ENCODE measurements around the gene IP6K3.

The IP6K3 gene

GRCh38 chr6:33722103-33722623 lies 24.5 kb downstream of the IP6K3 start:
- no peak for DNase-seq (ENCODE audit: low spot score)

- DNase-seq (ENCODE audit: low spot score) = no peak
These were observed 25.2 kb downstream of the IP6K3 start for GRCh38 chr6:33721508-33721907.

DNA sequence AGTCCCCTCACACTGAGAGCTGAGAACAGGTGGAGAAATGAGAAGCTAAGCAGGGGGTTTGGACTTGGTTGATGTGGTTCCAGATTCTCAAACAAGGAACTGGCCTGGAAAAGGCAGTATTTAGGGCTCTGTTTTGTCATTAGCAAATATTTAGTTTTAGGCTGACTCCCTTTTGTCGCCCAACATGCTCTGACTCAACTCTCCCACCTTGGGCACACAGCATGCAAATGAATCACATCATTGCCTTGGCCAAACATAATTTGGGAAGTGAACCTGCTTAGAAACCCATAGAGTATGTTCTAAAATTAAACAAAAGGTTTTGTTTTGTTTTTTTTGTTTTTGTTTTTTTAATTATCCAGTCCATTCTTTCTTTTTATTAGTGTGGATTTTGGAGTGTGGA lies 25.7 kb downstream of the IP6K3 start:
- peak; percentile 44 for DNase-seq (ENCODE audit: low spot score)

DNA sequence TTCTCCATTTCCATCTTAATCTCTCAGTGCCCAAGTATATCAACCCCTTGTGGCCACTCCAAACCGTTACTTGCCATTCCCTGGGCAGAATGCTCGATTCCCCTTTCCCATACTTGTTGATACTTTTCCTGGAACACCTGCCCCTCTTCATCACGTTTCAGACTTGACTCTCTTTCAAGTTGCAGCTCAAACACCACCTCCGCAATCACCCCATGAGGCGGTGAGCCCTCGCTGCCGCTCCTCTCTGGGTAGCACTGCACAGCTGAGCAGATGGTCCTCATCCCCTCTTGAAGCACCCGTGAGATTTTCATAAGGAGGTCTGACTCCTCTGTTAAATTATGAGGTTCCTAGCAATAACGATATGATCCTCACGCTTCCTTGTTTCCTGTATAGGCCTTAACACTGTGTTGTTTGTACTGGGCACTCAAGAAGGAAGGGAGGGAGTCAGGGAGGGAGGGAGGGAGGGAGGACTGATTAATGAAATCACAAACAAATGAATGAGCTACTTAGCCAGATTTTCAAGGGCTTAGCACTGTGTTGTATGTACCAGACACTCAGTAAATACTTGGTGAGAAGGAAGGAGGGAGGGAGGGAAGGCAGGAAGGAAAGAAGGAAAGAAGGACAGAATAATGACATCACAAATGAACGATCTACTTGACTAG lies 27.2 kb downstream of the IP6K3 start:
- no peak for DNase-seq (ENCODE audit: low spot score)

DNA sequence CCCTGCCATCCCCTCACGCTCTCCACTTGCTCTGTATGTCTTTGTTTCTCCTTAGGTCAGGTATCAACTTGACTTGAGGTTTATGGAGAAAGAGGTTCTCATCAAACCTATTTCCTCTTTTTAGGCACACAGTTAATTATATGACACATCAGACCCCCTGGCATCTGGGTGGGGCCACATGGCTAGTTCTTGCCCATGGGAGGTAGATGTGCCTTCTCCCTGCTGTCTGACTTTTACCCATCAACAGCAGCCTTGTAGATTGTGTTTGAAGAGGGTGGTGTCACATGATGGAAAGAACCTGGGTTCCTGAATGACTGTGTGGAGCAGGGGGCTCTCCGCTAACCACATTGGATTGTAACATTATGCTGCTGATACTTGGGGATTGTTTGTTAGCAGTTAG lies 28.0 kb downstream of the IP6K3 start:
- DNase-seq (ENCODE audit: low spot score) = no peak

DNA sequence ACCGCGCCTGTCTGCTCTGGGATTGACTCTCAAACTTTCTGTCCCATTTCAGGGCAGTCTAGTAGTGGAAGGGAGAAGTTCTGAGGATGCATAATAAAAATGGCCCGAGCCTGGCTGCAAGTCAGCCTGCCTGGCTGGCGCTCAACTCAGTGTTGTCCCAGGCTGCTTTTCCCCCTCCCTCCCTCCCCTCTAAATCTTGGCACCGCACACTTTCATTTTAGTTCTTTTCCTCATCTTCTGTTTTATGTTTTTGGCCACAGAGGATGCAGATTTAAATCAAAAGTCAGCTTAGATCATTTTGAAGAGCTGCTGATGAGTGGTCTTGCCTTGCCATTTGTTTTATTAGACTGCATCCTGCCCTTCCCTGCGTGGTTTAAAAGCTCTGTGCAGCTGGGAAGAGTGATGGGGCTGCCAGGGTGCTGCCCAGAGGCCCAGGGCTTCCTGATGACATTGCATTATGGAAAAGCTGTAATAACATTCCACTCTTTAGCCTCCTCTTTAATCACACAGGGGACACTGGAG lies 28.7 kb downstream of the IP6K3 start:
- no peak for DNase-seq (ENCODE audit: low spot score)

DNA sequence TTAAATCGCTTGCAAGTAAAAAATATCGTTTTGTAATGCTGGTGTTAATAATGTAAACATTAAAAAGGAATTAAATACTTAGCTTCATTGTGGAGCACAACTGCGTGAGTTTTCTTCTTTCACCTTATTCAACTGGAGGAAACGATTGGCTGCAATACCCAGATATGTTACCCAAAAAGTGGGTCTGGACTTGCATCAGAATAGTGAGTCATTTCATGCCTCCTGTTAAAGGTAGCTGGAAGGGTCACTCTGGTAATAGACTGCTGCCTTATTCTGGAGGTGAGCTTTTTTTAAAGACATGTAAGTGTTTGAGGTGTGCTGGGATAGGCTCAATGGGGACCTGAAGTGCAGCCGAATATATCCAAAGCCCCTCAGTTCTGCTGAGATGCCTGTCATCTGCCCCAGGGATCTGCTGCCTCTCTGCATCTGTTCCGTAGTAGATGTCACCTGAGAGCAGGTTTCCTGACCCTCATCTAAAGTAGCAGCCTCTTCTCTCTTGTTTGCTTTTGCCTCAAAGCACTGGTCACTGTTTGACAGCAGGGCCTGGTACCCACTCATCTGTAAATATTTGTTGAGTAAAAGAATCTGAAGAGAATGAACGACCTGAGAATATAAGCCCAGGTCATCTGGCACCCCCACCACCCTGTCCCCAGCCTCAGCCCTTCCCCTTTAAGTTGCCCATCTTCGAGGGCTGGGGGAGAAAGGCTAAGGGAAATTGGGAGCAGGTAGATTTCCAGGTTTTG lies 29.6 kb downstream of the IP6K3 start:
- peak; percentile 29 for DNase-seq (ENCODE audit: low spot score)

GRCh38 chr6:33716379-33716778 lies 30.3 kb downstream of the IP6K3 start:
- peak; percentile 83 for DNase-seq (ENCODE audit: low spot score)

GRCh38 chr6:33714385-33715040 lies 32.2 kb downstream of the IP6K3 start:
- no peak for DNase-seq (ENCODE audit: low spot score)

GRCh38 chr6:33713786-33714185 lies 32.9 kb downstream of the IP6K3 start:
- DNase-seq (ENCODE audit: low spot score) = no peak

- no peak for DNase-seq (ENCODE audit: low spot score)
These were observed 33.8 kb downstream of the IP6K3 start for GRCh38 chr6:33712914-33713313.

DNA sequence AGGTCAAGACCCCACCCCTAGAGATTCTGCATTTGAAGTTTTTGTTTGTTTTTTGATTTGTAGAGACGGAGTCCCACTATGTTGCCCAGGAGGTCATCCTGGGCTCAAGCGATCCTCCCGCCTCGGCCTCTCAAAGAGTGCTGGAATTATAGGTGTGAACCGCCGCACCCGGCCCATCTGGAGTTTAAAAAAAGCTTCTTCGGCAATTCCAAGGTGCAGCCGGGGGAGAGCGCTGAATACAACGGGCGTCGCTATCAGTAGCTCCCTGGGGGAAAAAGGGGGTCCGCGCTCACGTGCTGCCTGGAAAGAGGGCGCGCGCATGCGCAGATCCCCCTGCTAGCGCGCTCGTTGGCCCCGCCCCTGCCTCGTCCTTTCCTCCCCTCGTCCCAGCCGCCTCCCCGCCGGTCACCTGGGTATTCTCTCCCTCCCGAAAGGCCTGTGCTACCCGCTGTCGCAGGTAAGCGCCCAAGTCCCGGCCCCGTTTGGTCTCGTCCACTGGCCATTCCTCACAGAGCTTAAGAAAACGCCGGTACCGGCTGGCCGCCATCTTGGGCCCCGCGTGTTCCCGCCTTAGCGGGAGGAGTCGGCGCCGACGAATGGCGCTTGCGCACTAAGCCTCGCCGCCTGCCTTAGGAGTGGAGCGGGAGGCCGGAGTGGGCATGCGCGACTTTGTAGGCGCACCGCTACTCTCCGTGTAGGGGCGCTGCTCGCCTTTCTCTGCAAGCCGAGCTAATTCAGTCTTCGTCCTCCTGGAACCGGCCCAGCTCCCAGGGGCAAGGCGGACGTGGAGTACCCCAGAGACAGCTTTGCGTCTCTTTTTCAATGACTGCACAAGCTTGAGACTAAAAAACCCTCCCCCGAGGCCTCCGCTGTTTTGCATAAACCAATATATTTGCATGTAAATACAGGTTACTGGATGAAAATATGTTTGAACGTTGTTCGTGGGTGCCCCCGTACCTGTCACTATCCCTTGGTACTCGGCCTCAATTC lies 35.3 kb downstream of the IP6K3 start, which contains the start of gene UQCC2:
Gene UQCC2, minus strand, starts transcription at position 561 of the 990 bp plus-strand sequence. Its CDS starts 14 bp downstream, at position 547.
- DNase-seq (ENCODE audit: low spot score) = peak; percentile 97

DNA sequence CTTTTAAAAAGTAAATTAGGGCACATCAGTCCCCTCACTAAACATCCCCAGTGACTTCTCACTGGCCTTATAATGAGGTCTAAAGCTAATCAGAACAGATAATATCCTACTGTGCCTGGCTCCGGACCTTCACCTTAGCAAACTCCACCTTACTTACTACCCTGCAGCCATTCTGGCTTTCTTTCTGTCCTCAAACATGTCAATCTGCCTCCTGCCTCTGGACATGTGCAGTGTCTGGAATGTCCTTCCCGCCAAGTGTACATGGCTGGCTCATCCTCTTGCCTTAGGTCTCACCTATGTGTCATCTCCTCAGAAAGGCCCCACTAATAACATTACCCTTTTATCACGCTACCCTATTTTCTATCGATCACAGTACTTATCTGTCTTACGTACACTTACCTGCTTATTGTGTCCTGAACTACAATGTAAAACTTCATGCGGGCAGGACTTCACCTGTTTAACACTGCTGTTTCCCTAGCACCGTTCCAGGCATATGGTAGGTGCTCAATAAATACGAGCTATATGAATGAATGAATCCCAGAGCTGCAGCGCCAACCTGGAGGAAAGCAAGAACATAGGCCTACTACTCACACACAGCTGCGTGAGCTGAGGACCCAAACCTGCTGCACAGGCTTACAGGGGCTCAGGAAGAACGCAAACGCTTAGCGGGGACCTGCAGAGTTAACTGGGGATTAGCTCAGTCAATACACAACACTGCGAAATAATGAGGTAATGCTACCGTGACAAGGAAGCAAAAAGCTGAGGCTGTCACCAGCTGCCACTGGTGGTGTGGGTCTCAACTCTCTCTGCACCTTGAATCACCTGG lies 36.2 kb downstream of the IP6K3 start:
- no peak for DNase-seq (ENCODE audit: low spot score)

GRCh38 chr6:33709605-33710295 lies 37.0 kb downstream of the IP6K3 start:
- no peak for DNase-seq (ENCODE audit: low spot score)

GRCh38 chr6:33708516-33709204 lies 38.0 kb downstream of the IP6K3 start:
- no peak for DNase-seq (ENCODE audit: low spot score)

- no peak for DNase-seq (ENCODE audit: low spot score)
These were observed 38.9 kb downstream of the IP6K3 start for GRCh38 chr6:33707771-33708170.

GRCh38 chr6:33705955-33706725 lies 40.6 kb downstream of the IP6K3 start:
- no peak for DNase-seq (ENCODE audit: low spot score)

DNA sequence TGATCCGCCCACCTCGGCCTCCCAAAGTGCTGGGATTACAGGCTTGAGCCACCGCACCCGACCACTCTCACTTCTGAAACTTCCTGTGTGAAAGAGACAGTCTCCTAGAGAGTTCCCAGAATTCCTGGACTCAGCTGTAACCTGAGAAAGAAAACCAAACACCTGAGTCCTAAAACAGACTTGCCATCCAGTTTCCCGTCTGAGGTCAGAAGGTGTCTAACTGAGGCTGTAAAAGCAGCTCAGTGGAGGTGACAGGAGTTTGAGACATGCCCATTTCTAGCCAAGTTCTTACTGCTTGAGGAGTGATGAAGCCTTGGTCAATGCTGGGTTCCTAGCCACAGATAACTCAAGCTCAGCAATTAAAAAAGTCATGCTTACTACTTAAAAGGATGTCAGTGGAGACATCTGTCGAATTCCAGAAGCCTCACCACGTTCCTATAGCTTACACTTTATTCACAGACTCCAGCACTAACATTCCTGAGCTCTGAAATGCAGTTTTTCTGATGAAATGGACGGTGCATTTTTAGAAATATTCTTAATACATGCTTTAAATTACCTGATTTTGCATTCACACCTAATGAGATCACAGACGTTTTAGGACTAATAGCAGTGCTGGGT lies 41.3 kb downstream of the IP6K3 start:
- peak; percentile 61 for DNase-seq (ENCODE audit: low spot score)
